H4 (cell line): ENCODE data around the gene SCRN1. TPM values are rescaled to one million over a fixed set of nuclear protein-coding genes. Genes with fewer than 3 reads are reported as not detected.
A peak's percentile ranks its signal among the peaks of the same experiment; 100 is the strongest.

Experiments
- DNase-seq: peaks from one replicate; pipeline ENCODE4 v3.0.0-alpha.2; 2015; ENCODE audit warnings: low spot score
- total RNA-seq: library from RNA; depleted of rRNA; stranded (reverse); fragments of >200 nt; shearing (Covaris generic); gene quantifications from 2 replicates; pipeline ENCODE4 v1.2.3, GENCODE V29; 2014

Gene SCRN1
- total RNA-seq, 1 experiment from 2014 or later, result 128 TPM

DNA sequence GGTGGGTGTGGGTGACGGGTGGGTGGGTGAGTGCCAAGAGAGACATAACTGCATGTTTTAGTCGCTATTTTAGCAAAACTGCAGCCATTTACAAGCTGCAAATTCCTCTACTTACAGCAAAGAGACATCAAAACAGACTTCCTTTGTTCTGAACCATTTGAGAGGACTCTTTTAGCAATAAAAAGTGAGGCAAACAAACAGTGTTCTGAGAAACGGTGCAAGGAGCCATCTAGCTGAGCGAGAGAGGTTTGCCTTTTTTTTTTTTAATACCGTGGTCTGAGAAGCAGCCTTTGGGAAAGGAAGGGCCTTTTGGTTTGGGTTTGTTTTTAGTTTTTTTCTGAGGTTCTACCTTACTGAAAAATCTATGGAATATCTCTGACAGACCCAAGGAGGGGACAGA, 62.9 kb downstream of the SCRN1 start:
- no peak for DNase-seq

DNA sequence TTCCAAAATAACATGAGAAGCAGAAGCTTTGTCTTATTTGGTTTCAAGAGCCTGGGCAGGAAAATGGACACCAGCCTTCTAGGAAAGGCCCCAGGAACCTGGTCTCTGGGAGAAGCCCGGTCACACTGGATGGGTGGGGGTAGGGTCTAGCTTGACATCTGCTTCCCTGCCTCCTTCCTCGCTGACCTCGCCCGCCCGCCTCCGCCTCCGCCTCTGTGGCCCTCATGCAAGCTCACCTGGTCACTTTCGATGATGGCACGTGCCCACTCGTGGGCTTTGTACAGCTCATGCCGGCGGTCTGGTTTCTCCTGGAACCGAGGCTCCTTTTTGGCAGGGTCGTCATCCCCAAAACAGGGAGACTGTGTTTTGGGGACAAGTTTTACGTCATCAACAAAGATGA, 63.4 kb downstream of the SCRN1 start:
- DNase-seq, result no peak

DNA sequence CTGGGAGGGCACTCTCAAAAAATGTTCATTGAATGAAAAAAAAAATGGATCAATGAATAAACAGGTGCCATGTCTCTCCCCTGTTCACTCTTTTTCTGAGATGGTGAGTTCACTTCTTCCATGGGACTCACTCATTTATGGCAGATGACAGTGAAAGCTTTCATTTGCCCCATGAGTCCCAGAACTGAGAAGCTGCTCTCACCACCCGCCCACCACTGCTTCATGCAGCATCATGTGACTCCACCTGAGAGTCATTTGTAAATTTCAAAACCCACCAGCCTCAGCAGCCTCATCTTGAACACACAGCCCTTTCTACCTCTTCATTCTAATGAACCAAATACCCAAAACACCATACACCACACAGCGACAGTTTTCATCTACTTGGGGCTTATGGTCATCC, 64.9 kb downstream of the SCRN1 start:
- no peak for DNase-seq

DNA sequence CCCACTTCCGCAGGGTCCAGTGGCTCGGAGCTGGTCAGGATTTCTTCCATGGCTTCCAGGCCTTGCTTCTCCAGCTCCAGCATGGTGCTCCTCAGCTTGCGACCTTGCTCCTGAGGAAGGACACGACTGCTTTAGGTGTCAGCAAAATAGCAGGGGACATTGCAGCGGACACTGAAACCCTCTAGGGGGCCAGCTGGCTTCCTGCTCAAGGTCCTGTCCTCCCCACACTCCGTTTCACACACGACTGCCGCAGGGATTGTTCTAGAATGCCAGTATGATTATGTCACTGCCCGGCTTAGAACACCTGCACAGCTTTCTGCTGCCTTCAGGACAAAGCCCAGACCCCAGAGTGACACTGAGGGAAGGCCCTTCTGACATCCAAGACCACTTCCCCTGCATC, 65.6 kb downstream of the SCRN1 start:
- no peak for DNase-seq

DNA sequence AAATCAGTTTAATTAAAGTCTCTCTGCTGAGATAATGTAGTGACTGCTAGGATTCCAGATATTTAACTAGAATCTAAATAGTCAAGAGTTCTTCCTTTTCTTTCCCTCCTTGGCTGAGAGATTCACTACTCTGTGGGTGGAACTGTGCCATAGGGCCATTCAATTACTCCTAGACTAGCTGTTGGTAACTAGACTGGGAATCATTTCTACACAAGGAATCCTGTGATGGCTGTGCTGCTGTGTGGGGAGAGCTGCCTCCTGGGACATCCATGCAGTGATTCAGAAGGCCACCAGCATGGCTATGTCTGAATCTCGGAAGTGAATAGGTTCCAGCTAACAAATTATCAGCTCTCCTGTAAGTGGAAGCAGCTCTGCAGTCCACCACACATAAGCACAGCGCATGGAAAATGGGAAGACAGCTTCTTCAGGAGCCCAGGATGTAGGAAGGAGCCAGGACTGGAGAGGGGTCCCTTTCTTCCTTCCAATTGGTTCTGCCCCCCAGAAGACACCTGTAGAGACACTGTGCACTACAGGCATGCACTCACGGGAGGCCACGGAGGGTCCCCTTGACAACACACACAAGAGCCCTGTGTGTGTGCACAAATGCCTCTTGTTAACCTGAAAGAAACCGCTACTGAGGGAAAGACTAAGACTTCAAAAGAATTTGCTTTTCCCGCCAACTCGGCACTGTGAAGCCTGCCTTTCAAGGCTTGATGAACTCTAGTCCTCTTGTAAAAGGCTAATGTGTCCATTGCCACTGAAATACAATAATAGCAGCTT, 66.5 kb downstream of the SCRN1 start:
- DNase-seq, result no peak

DNA sequence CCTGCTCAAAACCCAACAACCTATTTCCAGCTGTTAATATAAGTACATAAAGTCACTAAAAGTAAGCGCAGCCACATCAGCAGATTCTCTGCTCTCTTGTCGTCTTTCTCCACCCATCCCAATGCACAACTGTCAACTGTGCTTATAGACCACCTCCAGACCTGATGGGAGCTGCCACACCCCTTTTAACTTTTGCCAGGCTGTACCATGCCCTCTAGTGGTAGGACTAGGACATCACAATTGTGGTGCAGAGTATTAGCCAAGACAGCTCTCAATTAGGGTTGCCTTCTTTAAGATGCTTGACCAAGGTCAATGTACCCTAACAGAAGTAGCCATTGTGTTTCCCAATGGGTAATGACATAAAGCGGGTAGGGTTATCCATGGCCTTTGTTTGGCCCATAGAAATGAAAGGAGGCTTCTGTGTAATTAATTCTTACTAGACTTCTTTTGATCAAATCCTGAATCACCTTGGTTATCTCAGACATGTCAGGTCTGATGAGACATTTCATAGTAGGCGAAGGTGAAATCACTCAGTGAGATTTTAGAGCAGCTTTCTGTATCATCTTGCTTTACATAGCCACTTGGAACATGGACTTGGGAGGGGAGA, 68.1 kb downstream of the SCRN1 start:
- peak; percentile 80 for DNase-seq

DNA sequence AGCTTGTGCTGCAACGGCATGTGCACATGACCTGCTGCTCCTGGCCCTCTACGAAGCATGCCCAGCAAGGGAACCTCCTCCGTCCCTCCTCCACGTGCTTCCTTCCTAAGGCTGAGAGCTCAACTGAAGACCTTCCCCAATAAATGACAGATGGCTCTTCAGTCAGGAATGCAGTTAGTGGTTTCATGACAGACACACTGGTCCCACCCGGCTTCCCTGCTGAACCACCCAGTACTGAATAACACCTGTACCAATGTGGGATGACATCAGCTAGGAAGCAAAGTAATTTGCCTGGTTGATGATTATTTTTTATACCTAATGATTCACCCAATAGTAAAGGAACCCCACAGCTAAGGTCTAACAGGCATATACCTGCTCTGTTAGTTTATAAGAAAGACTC, 69.1 kb downstream of the SCRN1 start:
- DNase-seq, result no peak

DNA sequence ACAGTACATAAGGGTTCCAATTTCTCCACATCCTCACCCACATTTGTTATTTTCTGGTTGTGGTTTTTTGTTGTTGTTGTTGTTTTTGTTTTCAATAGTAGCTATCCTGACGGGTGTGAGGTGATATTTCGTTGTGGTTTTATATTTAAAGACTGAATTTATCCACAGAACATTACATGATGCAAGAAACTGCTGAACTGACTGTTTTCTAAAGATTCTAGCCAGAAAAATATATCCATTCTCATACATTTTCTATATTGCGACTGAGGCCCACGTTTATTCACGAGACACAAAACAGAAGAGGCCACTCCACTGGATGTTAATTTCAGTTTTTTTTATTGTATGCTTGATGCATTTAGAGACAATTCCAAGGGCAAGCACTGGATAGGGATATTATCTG, 69.8 kb downstream of the SCRN1 start:
- no peak for DNase-seq

DNA sequence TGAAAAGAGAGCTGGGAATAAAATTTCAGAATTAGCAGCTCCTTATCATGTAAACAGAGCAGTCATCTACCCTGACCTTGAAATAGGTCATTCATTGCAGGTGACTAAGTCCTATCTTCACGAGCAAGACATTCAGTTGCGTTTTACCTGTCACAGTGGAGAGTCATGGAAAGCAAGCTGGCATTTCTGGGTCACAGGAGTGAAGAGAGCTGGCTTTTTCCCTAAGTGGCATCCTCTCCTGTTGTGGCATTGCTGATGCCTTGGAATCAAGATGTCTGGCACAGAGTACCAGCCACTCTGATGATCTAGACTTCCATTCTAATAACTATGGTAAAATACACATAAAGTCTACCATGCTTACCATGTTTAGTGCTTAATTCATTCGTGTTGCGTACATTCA, 70.8 kb downstream of the SCRN1 start:
- no peak for DNase-seq

DNA sequence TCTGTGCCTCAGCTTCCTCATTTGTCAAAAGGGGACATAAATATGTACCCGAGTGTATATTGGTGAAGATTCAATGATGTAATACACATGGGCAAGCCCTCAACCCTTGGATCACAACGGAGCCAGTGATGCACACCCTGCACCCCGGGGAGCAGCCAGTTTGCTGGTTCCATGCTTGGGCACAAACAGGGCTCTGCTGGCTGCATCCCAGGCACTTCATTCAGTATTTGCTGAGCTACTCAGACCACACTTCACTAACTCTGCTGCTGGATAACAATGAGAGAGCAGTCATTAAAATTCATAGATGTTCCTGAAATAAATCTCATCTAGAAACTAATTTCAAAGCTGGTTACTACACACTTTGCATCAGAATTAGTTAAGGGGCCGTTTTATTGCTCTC, 72.0 kb downstream of the SCRN1 start:
- DNase-seq, result no peak

DNA sequence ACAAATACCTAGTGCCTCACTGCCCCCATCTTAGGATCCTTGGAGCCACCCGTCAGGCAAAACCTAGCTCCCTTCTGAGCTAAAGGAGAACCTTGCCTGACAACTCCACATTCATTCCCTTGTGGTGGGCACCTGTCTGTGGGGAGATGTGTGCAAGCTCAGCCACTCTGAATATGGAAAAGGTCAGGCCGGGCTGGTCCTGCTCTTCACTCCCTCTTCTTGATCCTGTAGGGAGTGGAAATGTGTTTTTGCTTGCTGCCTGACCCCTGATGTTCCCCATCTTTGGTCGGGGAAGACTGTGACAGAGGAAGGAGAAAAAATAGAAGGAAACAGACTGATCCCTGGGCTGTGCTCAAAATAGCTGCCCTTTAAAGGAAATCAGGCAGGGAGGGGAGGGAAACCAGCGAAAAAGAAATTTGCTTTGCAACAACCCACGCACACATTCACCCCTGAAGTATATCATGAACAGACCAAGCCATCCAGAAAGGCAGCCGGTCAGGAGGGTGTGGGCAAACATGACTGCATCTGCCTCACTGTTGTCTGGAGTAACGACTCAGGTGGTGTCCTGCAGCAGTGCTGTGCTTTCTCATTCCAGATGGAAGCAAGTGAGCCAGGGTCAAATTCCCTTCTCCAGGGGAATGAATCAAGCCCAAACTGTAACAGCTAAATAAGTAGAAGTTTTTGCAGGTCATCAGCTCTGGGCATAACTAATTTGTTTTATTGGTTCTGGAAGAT, 74.0 kb downstream of the SCRN1 start:
- DNase-seq, result no peak

DNA sequence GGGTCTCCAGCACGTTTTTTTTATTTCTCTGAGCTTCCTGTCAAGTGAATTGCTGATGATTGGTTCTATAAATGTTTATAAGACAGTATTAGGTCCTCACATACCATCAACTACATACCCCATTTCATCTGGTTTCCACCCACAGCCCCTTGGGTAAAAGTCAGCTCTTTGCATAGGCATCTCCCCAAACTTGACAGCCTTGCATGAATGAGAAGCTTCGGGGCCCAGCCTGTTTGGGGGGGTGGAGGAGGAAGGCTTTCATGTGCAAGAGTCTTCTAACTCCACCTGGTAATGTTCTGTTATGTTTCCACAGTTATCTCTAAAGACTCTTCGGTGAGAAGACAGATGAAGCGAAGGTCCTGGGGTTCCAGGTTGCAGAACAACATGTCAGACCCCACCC, 75.4 kb downstream of the SCRN1 start:
- DNase-seq, result no peak

DNA sequence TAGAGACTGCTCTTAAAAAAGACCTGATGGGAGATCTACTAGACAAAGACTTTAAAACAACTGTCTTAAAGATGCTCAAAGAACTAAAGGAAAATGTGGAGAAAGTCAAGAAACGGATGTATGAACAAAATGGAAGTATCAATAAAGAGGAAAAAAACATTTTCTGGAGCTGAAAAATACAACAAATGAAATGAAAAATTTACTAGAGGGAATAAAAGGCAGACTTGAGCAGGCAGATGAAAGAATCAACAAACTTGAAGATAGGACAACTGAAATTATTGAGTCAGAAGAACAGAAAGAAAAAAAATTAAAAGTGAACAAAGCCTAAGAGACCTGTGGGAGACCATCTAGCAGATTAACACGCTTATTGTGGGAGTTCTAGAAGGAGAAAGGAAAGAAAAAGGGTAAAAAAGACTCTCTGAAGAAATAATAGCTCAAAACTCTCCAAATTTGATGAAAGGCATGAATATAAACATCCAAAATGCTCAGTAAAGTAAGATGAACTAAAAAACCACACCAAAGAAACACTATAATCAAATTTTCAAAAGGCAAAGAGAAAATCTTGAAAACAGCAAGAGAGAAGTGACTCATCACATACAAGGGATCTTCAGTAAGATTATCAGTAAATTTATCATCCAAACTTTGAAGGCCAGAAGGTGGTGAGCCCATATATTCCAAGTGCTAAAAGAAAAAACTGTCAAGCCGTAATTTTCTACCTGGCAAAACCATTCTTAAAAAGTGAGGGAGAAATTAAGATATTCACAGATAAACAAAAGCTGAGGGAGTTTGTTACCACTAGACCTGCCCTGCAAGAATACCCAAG, 83.2 kb downstream of the SCRN1 start:
- no peak for DNase-seq

DNA sequence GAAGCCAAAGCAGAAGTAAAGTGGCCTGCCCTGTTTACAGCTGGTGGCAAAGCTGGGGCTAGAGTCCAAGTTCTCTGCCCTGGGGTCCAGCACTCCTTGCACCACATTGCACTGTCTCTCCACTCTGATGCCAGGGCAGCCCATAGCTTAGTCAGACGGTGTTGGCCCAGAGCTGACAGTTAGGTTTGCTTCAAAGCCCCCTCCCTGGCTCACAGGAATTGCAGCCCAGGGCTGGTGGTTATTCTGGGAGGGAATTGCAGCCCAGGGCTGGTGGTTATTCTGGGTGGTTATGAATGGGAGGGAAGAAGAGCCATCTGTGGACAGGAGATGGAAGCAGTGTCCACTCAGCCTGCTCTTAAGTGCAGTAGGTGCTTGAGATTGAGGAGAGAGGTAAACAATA, 88.9 kb downstream of the SCRN1 start:
- DNase-seq, result no peak

DNA sequence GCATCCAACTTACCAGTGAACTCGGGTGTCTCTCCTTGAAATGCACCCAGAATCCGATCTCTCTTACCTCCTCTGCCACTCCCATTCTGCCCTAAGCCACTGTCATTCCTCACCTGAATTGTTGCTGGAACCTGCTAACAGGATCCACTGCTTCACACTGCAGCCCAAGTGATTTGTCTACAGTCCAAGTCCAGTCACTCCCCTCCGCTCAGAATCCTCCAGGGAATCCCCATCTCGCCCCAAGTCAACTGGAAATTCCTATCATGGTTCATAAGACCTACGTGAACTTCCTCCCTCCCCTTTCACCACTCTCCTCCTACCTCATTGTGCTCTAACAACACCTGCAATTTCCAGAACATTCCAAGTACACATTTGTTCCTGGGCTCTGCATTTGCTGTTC, 91.3 kb downstream of the SCRN1 start:
- DNase-seq, result no peak

DNA sequence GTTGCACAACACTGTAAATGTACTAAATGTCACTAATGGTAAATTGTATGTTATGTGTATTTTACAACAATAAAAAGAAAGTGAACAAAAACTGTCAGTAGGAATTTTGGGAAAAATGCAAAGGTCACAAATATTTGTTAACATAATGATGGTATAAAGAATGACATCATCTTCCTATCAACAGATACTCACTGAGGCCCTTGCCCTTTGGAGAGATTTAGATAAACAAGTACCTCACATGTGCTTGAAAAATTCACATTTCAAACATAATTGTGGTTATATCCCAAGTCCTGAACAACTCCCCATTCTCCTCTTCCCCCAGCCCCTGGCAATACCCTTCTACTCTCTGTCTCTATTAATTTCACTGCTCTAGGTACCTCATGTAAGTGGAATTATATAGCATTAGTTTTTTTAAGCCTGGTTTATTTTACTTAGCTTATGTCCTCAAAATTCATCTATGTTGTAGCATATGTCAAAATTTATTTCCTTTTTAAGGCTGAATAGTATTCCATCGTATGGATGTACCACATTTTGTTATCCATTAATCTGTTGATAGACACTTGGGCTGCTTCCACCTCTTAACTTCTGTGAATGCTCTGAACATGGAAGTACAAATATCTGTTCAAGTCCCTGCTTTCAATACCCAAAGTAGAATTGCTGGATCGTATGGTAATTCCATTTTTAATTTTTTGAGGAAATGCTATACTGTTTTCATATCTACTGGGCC, 92.8 kb downstream of the SCRN1 start:
- DNase-seq, result no peak

DNA sequence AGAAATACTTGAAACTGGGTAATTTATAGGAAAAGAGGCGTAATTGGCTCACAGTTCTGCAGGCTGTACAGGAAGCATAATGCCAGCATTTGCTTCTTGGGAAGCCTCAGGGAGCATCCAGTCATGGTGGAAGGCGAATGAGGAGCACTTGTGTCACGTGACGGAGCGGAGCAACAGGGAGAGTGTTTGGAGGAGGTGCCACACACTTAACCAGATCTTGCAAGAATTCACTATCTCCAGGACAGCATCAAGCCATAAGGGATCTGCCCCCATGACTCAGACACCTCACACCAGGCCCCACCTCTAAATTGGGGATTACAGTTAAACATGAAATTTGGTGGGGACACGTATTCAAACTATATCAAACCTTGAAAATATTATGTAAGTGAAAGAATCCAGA, 94.0 kb downstream of the SCRN1 start:
- no peak for DNase-seq

DNA sequence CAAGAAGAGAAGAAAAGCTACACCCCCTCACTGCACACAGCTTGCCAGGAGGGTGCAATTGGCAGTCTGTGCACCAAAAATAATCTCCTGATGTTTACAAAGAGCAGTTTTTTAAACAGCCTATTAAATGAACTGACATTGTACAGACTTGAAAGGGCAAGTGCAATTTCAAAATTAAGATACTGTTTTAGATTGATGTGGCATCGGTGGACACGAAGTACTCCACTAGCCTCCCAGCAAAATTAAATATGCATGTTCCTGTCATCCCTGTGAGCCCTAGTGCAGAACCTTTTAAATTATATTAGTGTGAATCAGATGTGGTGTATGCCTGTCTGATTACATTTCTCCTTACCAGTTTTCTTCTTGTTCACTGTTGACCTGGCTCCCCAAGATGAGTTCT, 95.3 kb downstream of the SCRN1 start:
- no peak for DNase-seq

DNA sequence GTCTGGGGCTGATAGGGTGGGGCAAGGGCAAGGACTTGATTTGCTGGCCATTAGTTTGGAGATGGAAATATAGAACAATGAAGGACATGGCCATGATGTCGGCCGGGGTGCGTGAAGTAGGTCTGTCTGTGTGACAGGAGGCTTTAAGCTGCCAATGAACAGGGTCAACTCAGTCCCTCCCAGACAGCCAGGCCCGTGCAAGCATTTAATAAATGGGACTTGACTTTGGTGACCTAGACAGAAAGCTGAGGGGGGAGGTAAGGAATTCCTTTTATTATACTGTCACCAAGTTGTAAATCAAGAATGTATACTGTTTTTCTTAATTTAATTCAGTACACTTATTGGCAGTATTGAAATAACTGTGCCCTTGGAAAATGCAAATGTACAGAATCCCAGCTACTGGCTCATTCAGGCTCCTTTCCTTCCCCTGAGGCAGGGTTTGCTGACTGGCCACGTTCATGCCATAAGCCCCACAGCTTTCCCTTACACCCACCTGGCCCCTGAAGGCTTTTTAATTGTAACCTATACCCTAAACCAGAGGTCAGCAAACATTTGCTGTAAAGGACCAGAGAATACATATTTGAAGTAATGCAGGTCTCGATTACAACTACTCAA, 96.1 kb downstream of the SCRN1 start:
- DNase-seq, result no peak

DNA sequence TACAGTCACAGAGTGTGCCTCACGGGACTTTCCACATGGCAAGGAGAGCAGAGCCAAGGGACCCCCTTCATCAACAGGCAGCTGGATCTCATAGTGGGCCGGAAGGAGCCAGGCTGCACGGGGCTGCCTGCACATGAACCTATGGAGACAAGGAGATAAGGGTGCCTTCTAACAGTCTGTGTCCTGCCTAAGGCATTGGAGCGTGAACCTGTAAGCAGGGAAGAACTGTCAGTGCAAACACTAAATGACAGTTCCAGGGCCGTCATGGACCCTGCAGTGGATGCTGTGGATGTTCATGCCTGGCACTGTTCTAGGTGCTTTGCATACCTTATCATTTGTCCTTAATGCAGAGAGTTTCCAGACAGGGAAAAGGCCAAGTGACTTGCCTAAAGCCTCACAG, 97.4 kb downstream of the SCRN1 start:
- no peak for DNase-seq

DNA sequence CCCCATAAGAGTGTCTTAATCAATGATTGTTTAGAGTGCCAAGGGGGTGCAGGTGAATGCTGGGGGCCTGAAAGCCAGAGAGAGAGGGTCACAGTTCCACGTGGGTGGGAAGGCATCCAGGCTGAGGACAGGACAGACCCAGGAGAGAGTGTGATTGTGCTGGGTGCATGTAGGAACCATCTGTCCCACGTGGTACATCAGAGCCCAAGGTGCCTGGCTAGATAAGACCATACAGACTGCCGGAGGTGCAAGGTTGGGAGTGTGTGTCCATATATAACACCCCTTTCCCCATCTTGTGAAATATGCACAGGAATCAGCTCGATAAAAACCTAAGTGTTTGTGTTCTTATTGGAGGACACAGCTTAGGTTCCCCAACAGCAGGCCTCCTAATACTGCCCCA, 97.8 kb downstream of the SCRN1 start:
- no peak for DNase-seq
